ENCODE results near the gene CXorf49B. TPM values are rescaled to one million over a fixed set of nuclear protein-coding genes. Genes with fewer than 3 reads are reported as not detected.

The CXorf49B gene
- polyA plus RNA-seq, 1 experiment: not detected

DNA sequence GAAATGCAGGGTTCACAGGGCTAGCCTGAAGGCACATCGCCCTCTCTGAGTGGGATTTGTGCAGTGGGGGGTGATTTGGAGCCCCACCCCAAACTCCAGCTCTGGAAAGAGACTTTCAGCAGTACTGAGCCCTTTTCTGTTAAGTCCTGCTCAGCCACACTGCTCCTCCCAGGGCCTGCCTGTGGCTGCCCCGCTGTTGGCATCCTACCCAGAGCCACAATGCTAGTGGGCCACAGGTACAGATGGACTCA lies 52.7 kb downstream of the CXorf49B start:
- TF ChIP-seq, protein P1, sequence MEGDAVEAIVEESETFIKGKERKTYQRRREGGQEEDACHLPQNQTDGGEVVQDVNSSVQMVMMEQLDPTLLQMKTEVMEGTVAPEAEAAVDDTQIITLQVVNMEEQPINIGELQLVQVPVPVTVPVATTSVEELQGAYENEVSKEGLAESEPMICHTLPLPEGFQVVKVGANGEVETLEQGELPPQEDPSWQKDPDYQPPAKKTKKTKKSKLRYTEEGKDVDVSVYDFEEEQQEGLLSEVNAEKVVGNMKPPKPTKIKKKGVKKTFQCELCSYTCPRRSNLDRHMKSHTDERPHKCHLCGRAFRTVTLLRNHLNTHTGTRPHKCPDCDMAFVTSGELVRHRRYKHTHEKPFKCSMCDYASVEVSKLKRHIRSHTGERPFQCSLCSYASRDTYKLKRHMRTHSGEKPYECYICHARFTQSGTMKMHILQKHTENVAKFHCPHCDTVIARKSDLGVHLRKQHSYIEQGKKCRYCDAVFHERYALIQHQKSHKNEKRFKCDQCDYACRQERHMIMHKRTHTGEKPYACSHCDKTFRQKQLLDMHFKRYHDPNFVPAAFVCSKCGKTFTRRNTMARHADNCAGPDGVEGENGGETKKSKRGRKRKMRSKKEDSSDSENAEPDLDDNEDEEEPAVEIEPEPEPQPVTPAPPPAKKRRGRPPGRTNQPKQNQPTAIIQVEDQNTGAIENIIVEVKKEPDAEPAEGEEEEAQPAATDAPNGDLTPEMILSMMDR (IDR thresholded peaks at IDR 0.05; ENCODE audit: insufficient read depth, low read depth, low read length): no peak
- no peak for DNase-seq (ENCODE audit: low read depth)
- Histone ChIP-seq H3K36me3 (ENCODE audit: control insufficient read depth, insufficient read depth, low read length) (no peaks in the 10 kb centered on the region), H3K27me3 (ENCODE audit: control insufficient read depth, insufficient read depth, low read length) (no peaks in the 10 kb centered on the region), H3K4me3 (ENCODE audit: low read depth, low read length) (no peak overlapping the region)
- POLR2A ChIA-PET: no interaction called here
- CTCF ChIA-PET: no interaction called here

Small RNAs within 50 kb of the gene (small RNA-seq; reads per million reads assigned to genes)
- gene BX276092.1 (ENCODE audit: insufficient read length, low read depth, low replicate concordance) (not detected), gene BX276092.6 (ENCODE audit: insufficient read length, low read depth, low replicate concordance) (not detected), gene BX276092.8 (ENCODE audit: insufficient read length, low read depth, low replicate concordance) (not detected)

Other genes with a start within 250 kb of the CXorf49B start
- gene OGT, start 230.2 kb upstream of the CXorf49B start, polyA plus RNA-seq (2011; rRNA removed): 280 and 330 TPM in 2 replicates
- gene GCNA, start 184.9 kb upstream of the CXorf49B start, polyA plus RNA-seq (2011; rRNA removed): 2.4 and 3.0 TPM in 2 replicates
- gene CXCR3, start 144.8 kb upstream of the CXorf49B start, polyA plus RNA-seq (2011; rRNA removed): not detected in 2 replicates
- gene CXorf49, start 45.1 kb upstream of the CXorf49B start, polyA plus RNA-seq (2011; rRNA removed): not detected in 2 replicates
- gene NHSL2, start 147.5 kb downstream of the CXorf49B start, polyA plus RNA-seq (2011; rRNA removed): 4.4 and 7.9 TPM in 2 replicates

Data from BJ (cell line).